Activated T-cell treated with anti-CD3 and anti-CD28 coated beads, Interleukin-2, amount 50 U/mL, for 4 hours (primary cell): ENCODE measurements around the gene GCLM. TPM values are rescaled to one million over a fixed set of nuclear protein-coding genes. Genes with fewer than 3 reads are reported as not detected.
"Not testable (repeated sequence)": the region's sequence is repeated elsewhere in the genome, so short reads cannot be mapped to it uniquely, and the experiment has no call there.

Experiments used
- ATAC-seq, 2 donors: fragments of 200-7000 bp; cut with Tn5 transposase; one replicate each; pipeline ENCODE4 v1.10.0; 2021
- DNase-seq: peaks from one replicate; pipeline ENCODE4 v3.0.0-alpha.2; 2020
- H3K27me3 Mint-ChIP-seq: one replicate; pipeline ENCODE4 v1.8.0; 2021; ENCODE audit warnings: low read depth, mixed read lengths
- H3K36me3 Mint-ChIP-seq: one replicate; pipeline ENCODE4 v1.8.0; 2022; ENCODE audit warnings: mixed read lengths; ENCODE audit not compliant: insufficient read depth
- H3K4me1 Mint-ChIP-seq: one replicate; pipeline ENCODE4 v1.8.0; 2021; ENCODE audit warnings: low read depth, mixed read lengths
- H3K4me3 Mint-ChIP-seq: one replicate; pipeline ENCODE4 v1.8.0; 2021; ENCODE audit warnings: mild to moderate bottlenecking, moderate library complexity, mixed read lengths
- H3K9me3 Mint-ChIP-seq: one replicate; pipeline ENCODE4 v1.8.0; 2021; ENCODE audit warnings: mixed read lengths
- total RNA-seq, 3 donors: library from RNA; stranded (reverse); gene quantifications; one replicate each; pipeline ENCODE4 v1.2.1, GENCODE V29; 2021

The GCLM gene
- total RNA-seq, 3 donors from 2014 or later, result 23.3 to 36.9 (median 30.3) TPM

DNA sequence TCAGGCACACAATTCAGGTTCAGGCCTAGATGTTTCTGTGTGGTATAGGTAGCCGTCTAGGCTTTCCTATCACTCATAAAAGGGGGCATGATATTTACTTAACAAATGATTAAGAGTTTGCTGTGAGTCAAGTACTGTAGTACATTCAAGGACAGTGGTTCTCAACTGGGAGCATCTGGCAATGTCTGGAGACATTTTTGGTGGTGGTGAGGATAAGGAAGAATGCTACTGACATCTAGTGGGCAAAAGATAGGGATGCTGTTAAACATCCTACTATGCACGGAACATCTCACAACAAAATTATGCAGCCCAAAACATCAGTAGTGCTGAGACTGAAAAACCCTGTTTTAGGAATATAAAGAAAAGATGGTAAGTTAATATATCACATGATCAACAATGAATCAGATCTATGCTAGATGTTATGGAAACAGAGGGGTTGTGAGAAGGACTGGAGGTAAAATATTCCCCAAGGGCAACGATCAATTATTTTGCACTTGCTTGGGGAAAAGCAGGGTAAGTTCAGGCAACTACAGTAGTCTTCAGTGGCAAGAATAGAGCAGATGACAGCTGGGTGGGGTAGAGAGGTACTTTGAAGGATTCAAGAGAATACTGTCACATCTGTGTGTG is 35.1 kb downstream of the GCLM start:
- ATAC-seq (no peak), DNase-seq (no peak)
- peak overlapping the region; percentile 0 for H3K4me3 Mint-ChIP-seq
- peaks cover 31% of the 10 kb centered on the region for H3K4me1 Mint-ChIP-seq
- no peaks in the 10 kb centered on the region for H3K9me3 Mint-ChIP-seq
- peaks cover 62% of the 10 kb centered on the region for H3K36me3 Mint-ChIP-seq
- no peaks in the 10 kb centered on the region for H3K27me3 Mint-ChIP-seq

DNA sequence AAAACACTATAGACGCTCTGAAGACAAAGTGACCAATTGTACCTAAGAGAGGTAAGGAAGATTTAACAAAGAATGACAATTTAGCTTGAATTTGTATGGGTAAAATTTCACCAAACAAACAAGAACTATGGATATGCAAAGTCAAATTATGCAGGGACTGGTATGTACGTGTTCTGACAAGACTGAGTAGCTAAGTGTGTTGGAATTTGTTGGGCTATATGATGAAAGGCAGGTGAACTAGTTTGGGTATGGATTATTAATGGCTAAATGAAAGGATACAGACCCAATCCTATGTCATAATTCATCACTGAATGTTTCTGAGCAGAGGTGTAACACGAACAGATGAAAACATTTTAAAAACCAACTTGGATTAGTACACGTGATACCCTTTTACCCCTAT is 37.9 kb downstream of the GCLM start:
- DNase-seq, result no peak
- no peak for ATAC-seq
- Mint-ChIP-seq H3K4me3 (no peak overlapping the region), H3K9me3 (no peaks in the 10 kb centered on the region), H3K36me3 (peaks cover 50% of the 10 kb centered on the region), H3K27me3 (no peaks in the 10 kb centered on the region), H3K4me1 (peaks cover 18% of the 10 kb centered on the region)

GRCh38 chr1:93869653-93870052 is 39.6 kb downstream of the GCLM start:
- Mint-ChIP-seq H3K27me3 (no peaks in the 10 kb centered on the region), H3K36me3 (peaks cover 38% of the 10 kb centered on the region), H3K4me1 (peaks cover 8% of the 10 kb centered on the region), H3K9me3 (no peaks in the 10 kb centered on the region), H3K4me3 (no peak overlapping the region)
- no peak for ATAC-seq
- no peak for DNase-seq

- not testable (repeated sequence) for ATAC-seq, H3K4me1 Mint-ChIP-seq, DNase-seq, H3K9me3 Mint-ChIP-seq, H3K27me3 Mint-ChIP-seq, H3K4me3 Mint-ChIP-seq
- H3K36me3 Mint-ChIP-seq, result peaks cover 28% of the 10 kb centered on the region
Observed at GRCh38 chr1:93868492-93868891, 40.7 kb downstream of the GCLM start.

GRCh38 chr1:93865253-93865652 is 44.0 kb downstream of the GCLM start:
- Mint-ChIP-seq H3K4me1 (peaks cover 2% of the 10 kb centered on the region), H3K4me3 (no peak overlapping the region), H3K9me3 (no peaks in the 10 kb centered on the region), H3K27me3 (no peaks in the 10 kb centered on the region), H3K36me3 (peaks cover 14% of the 10 kb centered on the region)
- no peak for DNase-seq
- no peak for ATAC-seq

DNA sequence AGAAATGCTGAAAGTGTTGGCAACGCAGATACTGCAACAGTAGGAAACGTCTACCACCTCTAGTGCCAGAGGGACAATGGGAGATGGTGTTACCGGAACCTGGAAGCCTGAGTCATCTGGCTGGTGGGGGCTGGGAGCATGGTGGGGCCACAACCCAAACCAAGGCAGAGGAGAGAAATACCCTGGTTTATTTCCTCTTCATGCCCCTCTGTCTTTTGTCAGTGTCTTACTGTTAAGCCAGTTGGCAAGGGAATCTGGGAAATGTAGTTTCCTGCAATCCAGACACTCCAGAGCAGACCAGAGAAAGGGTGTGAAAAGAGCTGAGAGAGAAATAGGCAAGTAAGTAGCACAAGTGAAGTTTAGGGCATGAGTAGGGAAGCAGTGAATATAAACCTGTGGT is 45.1 kb downstream of the GCLM start:
- H3K4me1 Mint-ChIP-seq, result peaks cover 2% of the 10 kb centered on the region
- H3K27me3 Mint-ChIP-seq, result no peaks in the 10 kb centered on the region
- ATAC-seq (no peak), DNase-seq (no peak)
- no peak overlapping the region for H3K4me3 Mint-ChIP-seq
- H3K36me3 Mint-ChIP-seq, result peaks cover 7% of the 10 kb centered on the region
- no peaks in the 10 kb centered on the region for H3K9me3 Mint-ChIP-seq

DNA sequence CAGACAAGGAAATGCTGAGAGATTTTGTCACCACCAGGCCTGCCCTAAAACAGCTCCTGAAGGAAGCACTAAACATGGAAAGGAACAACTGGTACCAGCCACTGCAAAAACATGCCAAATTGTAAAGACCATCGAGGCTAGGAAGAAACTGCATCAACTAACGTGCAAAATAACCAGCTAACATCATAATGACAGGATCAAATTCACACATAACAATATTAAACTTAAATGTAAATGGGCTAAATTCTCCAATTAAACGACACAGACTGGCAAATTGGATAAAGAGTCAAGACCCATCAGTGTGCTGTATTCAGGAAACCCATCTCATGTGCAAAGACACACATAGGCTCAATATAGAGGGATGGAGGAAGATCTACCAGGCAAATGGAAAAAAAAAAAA is 51.6 kb downstream of the GCLM start:
- not testable (repeated sequence) for DNase-seq, H3K4me3 Mint-ChIP-seq, H3K9me3 Mint-ChIP-seq, H3K36me3 Mint-ChIP-seq, ATAC-seq, H3K4me1 Mint-ChIP-seq
- H3K27me3 Mint-ChIP-seq, result peaks cover 27% of the 10 kb centered on the region

- not testable (repeated sequence) for DNase-seq, H3K4me1 Mint-ChIP-seq, H3K9me3 Mint-ChIP-seq, H3K4me3 Mint-ChIP-seq, H3K36me3 Mint-ChIP-seq, ATAC-seq
- peaks cover 27% of the 10 kb centered on the region for H3K27me3 Mint-ChIP-seq
Observed at GRCh38 chr1:93855983-93856382, 53.2 kb downstream of the GCLM start.

GRCh38 chr1:93853940-93854339 is 55.3 kb downstream of the GCLM start:
- Mint-ChIP-seq H3K4me3 (no peak overlapping the region), H3K4me1 (peaks cover 7% of the 10 kb centered on the region), H3K36me3 (no peaks in the 10 kb centered on the region), H3K27me3 (peaks cover 27% of the 10 kb centered on the region), H3K9me3 (no peaks in the 10 kb centered on the region)
- no peak for DNase-seq
- no peak for ATAC-seq

DNA sequence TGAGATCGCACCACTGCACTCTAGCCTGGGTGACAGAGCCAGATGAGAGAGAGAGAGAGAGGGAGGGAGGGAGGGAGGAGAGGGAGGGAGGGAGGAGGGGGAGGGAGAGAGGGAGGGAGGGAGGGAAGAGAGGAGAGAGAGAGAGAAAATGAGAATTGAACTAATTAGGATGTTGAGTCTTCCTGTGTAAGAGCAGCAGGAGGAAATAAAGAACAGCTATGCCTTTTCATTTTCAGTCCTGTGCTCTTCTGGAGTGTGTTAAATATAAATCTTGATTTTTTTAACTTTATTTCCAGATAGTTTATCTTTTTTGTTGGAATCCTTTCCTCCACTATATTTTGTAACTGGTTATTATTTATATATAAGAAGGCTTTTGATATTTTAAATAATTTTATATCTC is 57.4 kb downstream of the GCLM start:
- H3K36me3 Mint-ChIP-seq, result no peaks in the 10 kb centered on the region
- peaks cover 15% of the 10 kb centered on the region for H3K4me1 Mint-ChIP-seq
- DNase-seq (no peak), ATAC-seq (no peak)
- H3K27me3 Mint-ChIP-seq, result peaks cover 15% of the 10 kb centered on the region
- no peak overlapping the region for H3K4me3 Mint-ChIP-seq
- no peaks in the 10 kb centered on the region for H3K9me3 Mint-ChIP-seq

GRCh38 chr1:93851327-93851712 is 57.9 kb downstream of the GCLM start:
- no peaks in the 10 kb centered on the region for H3K9me3 Mint-ChIP-seq
- H3K27me3 Mint-ChIP-seq, result peaks cover 14% of the 10 kb centered on the region
- ATAC-seq (no peak), DNase-seq (no peak)
- peaks cover 15% of the 10 kb centered on the region for H3K4me1 Mint-ChIP-seq
- H3K4me3 Mint-ChIP-seq, result no peak overlapping the region
- no peaks in the 10 kb centered on the region for H3K36me3 Mint-ChIP-seq

GRCh38 chr1:93850687-93851326 is 58.4 kb downstream of the GCLM start:
- not testable (repeated sequence) for H3K9me3 Mint-ChIP-seq, ATAC-seq, H3K36me3 Mint-ChIP-seq
- H3K4me3 Mint-ChIP-seq, result peak overlapping the region; percentile 12
- DNase-seq, result peak; percentile 39
- H3K4me1 Mint-ChIP-seq, result peaks cover 16% of the 10 kb centered on the region
- peaks cover 14% of the 10 kb centered on the region for H3K27me3 Mint-ChIP-seq

GRCh38 chr1:93848350-93848883 is 60.8 kb downstream of the GCLM start:
- Mint-ChIP-seq H3K9me3 (no peaks in the 10 kb centered on the region), H3K27me3 (peaks cover 4% of the 10 kb centered on the region), H3K4me3 (peak overlapping the region; percentile 95), H3K4me1 (peaks cover 26% of the 10 kb centered on the region), H3K36me3 (no peaks in the 10 kb centered on the region)
- DNase-seq, result no peak
- ATAC-seq, result no peak

GRCh38 chr1:93847811-93848288 is 61.4 kb downstream of the GCLM start:
- Mint-ChIP-seq H3K4me1 (peaks cover 26% of the 10 kb centered on the region), H3K9me3 (no peaks in the 10 kb centered on the region), H3K27me3 (peaks cover 4% of the 10 kb centered on the region), H3K36me3 (no peaks in the 10 kb centered on the region), H3K4me3 (peak overlapping the region; percentile 95)
- peak; percentile 75 for DNase-seq
- peak; percentile 3 to 4 for ATAC-seq
